Measurements from ENCODE around the gene MYO5C.
A peak's percentile ranks its signal among the peaks of the same experiment; 100 is the strongest.

Gene MYO5C

DNA sequence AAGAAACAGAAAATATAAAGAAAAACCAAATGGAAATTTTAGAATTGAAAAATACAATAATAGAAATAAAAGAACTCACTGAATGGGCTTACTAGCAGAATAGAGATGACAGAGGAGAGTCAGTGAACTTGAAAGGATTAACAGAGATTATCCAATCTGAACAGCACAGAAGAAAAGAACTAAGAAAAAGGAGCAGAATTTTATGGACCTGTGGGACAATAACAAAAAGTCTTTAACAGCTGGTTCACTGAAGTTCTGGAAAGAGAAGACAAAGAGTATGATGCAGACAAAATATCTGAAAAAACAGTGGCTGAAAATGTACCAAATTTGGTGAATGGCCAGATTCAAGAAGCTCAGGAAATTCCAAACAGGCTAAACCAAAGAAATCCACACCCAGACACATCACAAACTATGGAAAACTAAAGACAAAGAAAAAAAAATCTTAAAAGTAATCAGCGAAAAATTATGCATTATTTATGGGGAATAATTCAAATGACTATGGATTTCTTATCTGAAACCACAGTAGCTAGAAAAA is 94.7 kb downstream of the MYO5C start:
- ATAC-seq (replicated peaks; ENCODE audit: extremely low read depth, poor library complexity, severe bottlenecking) = no peak
- no peak for DNase-seq (ENCODE audit: low spot score in 2 of 2)
- H3K4me3 Mint-ChIP-seq = no peak overlapping the region
- H3K27ac Mint-ChIP-seq (ENCODE audit: low read depth) = no peak overlapping the region
- no peaks in the 10 kb centered on the region for H3K27me3 Mint-ChIP-seq
- H3K4me1 Mint-ChIP-seq = no peaks in the 10 kb centered on the region
- H3K9me3 Mint-ChIP-seq = no peaks in the 10 kb centered on the region
- H3K36me3 Mint-ChIP-seq (ENCODE audit: insufficient read depth) = no peaks in the 10 kb centered on the region

GRCh38 chr15:52199271-52199670 is 96.3 kb downstream of the MYO5C start:
- Mint-ChIP-seq H3K9me3 (no peaks in the 10 kb centered on the region), H3K4me3 (no peak overlapping the region), H3K27me3 (no peaks in the 10 kb centered on the region), H3K4me1 (no peaks in the 10 kb centered on the region), H3K27ac (ENCODE audit: low read depth) (no peak overlapping the region), H3K36me3 (ENCODE audit: insufficient read depth) (no peaks in the 10 kb centered on the region)
- ATAC-seq (replicated peaks; ENCODE audit: extremely low read depth, poor library complexity, severe bottlenecking) (no peak), DNase-seq (ENCODE audit: low spot score in 2 of 2) (no peak)

- no peaks in the 10 kb centered on the region for H3K9me3 Mint-ChIP-seq
- DNase-seq (ENCODE audit: low spot score in 2 of 2) = no peak
- no peaks in the 10 kb centered on the region for H3K36me3 Mint-ChIP-seq (ENCODE audit: insufficient read depth)
- no peaks in the 10 kb centered on the region for H3K27me3 Mint-ChIP-seq
- no peaks in the 10 kb centered on the region for H3K4me1 Mint-ChIP-seq
- H3K27ac Mint-ChIP-seq (ENCODE audit: low read depth) = no peak overlapping the region
- no peak overlapping the region for H3K4me3 Mint-ChIP-seq
- ATAC-seq (replicated peaks; ENCODE audit: extremely low read depth, poor library complexity, severe bottlenecking) = no peak
These were observed 98.7 kb downstream of the MYO5C start for GRCh38 chr15:52196891-52197290.

- Mint-ChIP-seq H3K4me3 (no peak overlapping the region), H3K9me3 (no peaks in the 10 kb centered on the region), H3K27ac (ENCODE audit: low read depth) (no peak overlapping the region), H3K27me3 (no peaks in the 10 kb centered on the region), H3K36me3 (ENCODE audit: insufficient read depth) (no peaks in the 10 kb centered on the region), H3K4me1 (no peaks in the 10 kb centered on the region)
- DNase-seq (ENCODE audit: low spot score in 2 of 2) = no peak
- ATAC-seq (replicated peaks; ENCODE audit: extremely low read depth, poor library complexity, severe bottlenecking) = no peak
These were observed 101.8 kb downstream of the MYO5C start for GRCh38 chr15:52193791-52194190.

- ATAC-seq (replicated peaks; ENCODE audit: extremely low read depth, poor library complexity, severe bottlenecking) = no peak
- no peak for DNase-seq (ENCODE audit: low spot score in 2 of 2)
- no peaks in the 10 kb centered on the region for H3K4me1 Mint-ChIP-seq
These were observed 102.3 kb downstream of the MYO5C start for GRCh38 chr15:52193321-52193720.

DNA sequence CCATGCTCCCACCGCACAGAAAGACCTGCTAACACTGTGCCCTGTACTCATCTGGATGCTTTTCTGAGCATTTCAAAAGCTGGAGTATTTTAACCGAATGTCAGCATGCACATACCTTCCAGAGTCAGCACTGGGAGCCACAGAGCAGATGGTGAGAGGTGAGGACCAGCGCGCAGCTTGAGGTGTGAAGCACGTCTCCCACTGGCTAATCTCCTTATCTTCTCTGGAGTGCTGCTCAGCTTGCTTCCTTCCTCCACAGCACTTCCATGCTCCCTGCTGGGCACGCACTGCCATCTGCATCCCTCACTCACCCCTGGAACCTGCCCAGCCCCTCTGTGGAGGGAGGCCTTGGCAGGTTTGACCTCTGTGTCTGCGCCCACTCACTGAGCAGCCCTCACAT is 104.4 kb downstream of the MYO5C start, which contains the start of gene GNB5:
TSS of gene GNB5 (minus strand) at position 186 of the 400 bp plus-strand sequence. CDS start 6,716 bp downstream, outside the sequence.
- no peaks in the 10 kb centered on the region for H3K4me1 Mint-ChIP-seq
- no peaks in the 10 kb centered on the region for H3K27me3 Mint-ChIP-seq
- H3K9me3 Mint-ChIP-seq = no peaks in the 10 kb centered on the region
- no peak for DNase-seq (ENCODE audit: low spot score in 2 of 2)
- no peak within 1 kb of the TSS for H3K27ac Mint-ChIP-seq (ENCODE audit: low read depth)
- ATAC-seq (replicated peaks; ENCODE audit: extremely low read depth, poor library complexity, severe bottlenecking) = no peak
- H3K36me3 Mint-ChIP-seq (ENCODE audit: insufficient read depth) = peaks cover 2% of the 10 kb centered on the region
- no peak within 1 kb of the TSS for H3K4me3 Mint-ChIP-seq

More at GRCh38 chr15:52193321-52193720, 102.3 kb downstream of the MYO5C start:
- no peak overlapping the region for H3K27ac Mint-ChIP-seq (ENCODE audit: low read depth)
- H3K27me3 Mint-ChIP-seq = no peaks in the 10 kb centered on the region
- H3K4me3 Mint-ChIP-seq = no peak overlapping the region
- H3K9me3 Mint-ChIP-seq = no peaks in the 10 kb centered on the region
- H3K36me3 Mint-ChIP-seq (ENCODE audit: insufficient read depth) = no peaks in the 10 kb centered on the region

DNA sequence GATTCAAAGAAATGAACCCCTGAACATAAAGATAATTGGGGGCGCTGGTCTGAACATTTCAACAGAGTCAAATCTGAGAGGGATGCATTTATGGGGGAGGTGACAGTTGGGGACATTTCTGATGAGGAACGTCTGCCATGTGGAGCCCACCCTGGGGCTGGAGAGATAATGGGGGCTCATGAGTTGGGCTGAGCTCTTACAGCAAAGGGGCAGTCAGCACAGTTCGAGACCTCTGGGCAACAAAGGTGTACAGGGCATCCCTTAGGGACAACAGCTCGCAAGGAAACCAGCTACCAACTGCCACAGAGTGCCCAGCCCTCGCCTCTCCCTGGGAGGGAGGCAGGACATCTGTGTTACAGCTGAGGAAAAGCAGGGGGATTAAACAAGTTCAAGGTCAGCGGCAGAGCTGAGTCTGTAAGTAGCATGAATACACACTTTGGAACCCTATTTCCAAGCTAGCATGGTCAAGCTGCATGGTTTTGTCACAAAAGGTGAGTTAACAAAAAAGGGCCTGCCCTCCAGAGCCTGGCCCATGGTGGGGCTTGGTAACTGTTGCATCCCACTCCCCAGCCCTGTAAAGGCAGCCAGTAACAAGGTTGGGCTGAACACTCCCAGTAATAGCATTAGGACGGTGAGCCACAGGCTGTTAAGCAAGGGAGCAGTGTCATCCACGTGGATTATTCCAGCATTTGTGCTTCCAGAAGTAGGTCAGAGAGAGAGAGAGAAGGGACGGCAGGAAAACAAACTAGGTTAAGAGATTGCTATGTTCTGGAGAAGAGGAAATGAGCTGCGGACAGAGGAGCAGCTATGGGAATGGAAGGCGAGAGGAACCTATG is 108.7 kb downstream of the MYO5C start:
- Mint-ChIP-seq H3K36me3 (ENCODE audit: insufficient read depth) (peaks cover 2% of the 10 kb centered on the region), H3K27ac (ENCODE audit: low read depth) (no peak overlapping the region)
- no peak for ATAC-seq (replicated peaks; ENCODE audit: extremely low read depth, poor library complexity, severe bottlenecking)

GRCh38 chr15:52185151-52185561 is 110.4 kb downstream of the MYO5C start:
- H3K9me3 Mint-ChIP-seq = no peaks in the 10 kb centered on the region
- peaks cover 11% of the 10 kb centered on the region for H3K4me1 Mint-ChIP-seq
- no peaks in the 10 kb centered on the region for H3K27me3 Mint-ChIP-seq
- ATAC-seq (replicated peaks; ENCODE audit: extremely low read depth, poor library complexity, severe bottlenecking) (no peak), DNase-seq (ENCODE audit: low spot score in 2 of 2) (no peak)
- H3K27ac Mint-ChIP-seq (ENCODE audit: low read depth) = no peak overlapping the region
- H3K36me3 Mint-ChIP-seq (ENCODE audit: insufficient read depth) = peaks cover 8% of the 10 kb centered on the region
- no peak overlapping the region for H3K4me3 Mint-ChIP-seq

More for the DNA sequence above, 108.7 kb downstream of the MYO5C start:
- DNase-seq (ENCODE audit: low spot score in 2 of 2) = no peak
- no peaks in the 10 kb centered on the region for H3K4me1 Mint-ChIP-seq
- no peak overlapping the region for H3K4me3 Mint-ChIP-seq
- H3K27me3 Mint-ChIP-seq = no peaks in the 10 kb centered on the region
- H3K9me3 Mint-ChIP-seq = no peaks in the 10 kb centered on the region

GRCh38 chr15:52184721-52185120 is 110.9 kb downstream of the MYO5C start:
- Mint-ChIP-seq H3K4me3 (no peak overlapping the region), H3K36me3 (ENCODE audit: insufficient read depth) (peaks cover 11% of the 10 kb centered on the region), H3K9me3 (no peaks in the 10 kb centered on the region), H3K27me3 (no peaks in the 10 kb centered on the region), H3K27ac (ENCODE audit: low read depth) (no peak overlapping the region), H3K4me1 (peaks cover 11% of the 10 kb centered on the region)
- DNase-seq (ENCODE audit: low spot score in 2 of 2) = no peak
- ATAC-seq (replicated peaks; ENCODE audit: extremely low read depth, poor library complexity, severe bottlenecking) = no peak

DNA sequence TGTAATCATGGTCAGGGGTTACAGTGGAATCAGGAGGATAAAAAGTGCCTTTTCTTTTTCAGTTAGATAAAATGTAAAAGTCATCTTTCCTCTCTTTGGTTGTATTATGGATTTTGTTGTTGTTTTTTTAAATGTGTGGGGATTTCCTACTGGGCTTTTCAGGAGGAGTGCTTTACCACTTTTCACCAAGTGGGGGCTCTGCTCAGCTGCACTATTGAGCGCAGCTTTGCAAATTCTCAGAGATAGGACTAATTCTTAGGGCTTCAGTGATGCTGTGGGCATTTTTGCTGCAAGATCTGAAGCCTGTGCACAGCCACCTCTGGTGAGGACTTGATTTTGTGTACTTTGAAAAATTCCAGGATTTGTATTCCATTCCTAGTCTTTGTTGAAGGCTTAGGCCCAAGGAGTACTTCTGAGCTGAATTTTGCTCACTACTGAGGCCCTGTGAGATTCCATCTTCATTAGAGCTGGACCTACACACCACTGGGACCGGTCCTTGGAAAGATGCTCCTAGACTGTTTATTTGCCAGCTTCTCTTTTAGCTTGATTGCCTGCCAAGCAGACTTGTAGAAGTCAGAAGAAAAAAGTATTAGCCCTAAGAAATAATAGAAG is 111.9 kb downstream of the MYO5C start:
- DNase-seq (ENCODE audit: low spot score in 2 of 2) (no peak), ATAC-seq (replicated peaks; ENCODE audit: extremely low read depth, poor library complexity, severe bottlenecking) (no peak)
- Mint-ChIP-seq H3K27me3 (no peaks in the 10 kb centered on the region), H3K27ac (ENCODE audit: low read depth) (peak overlapping the region; percentile 32), H3K4me3 (no peak overlapping the region), H3K9me3 (no peaks in the 10 kb centered on the region), H3K36me3 (ENCODE audit: insufficient read depth) (peaks cover 19% of the 10 kb centered on the region), H3K4me1 (peaks cover 18% of the 10 kb centered on the region)

DNA sequence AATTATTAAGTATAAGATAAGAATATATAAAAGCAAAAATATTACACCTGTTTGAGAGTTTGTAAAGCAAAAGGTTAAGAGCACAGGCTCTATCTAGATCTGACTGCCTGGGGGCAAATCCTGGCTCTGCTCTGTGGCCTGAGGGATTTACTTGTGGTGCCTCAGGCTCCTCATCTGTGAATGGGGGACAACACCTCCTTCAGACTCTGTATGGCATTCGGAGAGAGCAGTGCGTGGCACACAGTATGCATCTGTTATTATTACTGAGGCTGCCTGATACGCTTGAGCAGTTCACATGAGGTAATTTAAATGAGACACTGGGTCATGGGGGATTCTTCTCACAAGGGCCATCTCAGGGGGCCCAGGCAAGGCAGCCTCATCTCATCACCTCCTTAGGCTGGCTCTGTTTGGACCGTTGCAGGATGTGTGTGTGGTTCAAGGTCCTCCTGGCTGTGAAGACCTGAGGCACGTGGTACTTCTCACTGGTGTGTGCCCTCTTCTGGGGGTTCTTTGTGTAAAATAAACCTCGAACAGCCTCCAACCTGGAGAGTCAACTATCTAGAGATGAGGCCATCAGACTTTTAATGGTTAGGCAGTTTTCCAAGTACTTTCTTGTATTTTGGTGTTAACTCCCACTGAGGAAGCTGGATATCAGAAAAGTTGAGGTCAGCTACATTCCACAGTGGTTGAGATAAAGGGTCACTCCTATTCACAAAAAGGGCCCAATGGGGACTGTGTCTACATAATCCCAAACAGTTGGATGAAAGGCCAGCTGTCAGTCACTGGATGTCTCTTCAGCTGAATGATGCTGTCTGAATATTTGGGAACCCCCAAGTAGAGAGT is 113.4 kb downstream of the MYO5C start:
- Mint-ChIP-seq H3K4me1 (peaks cover 31% of the 10 kb centered on the region), H3K9me3 (no peaks in the 10 kb centered on the region), H3K27me3 (no peaks in the 10 kb centered on the region), H3K36me3 (ENCODE audit: insufficient read depth) (peaks cover 25% of the 10 kb centered on the region), H3K27ac (ENCODE audit: low read depth) (peak overlapping the region; percentile 44), H3K4me3 (peak overlapping the region; percentile 25)
- ATAC-seq (replicated peaks; ENCODE audit: extremely low read depth, poor library complexity, severe bottlenecking) = no peak
- no peak for DNase-seq (ENCODE audit: low spot score in 2 of 2)

- no peaks in the 10 kb centered on the region for H3K9me3 Mint-ChIP-seq
These were observed 114.7 kb downstream of the MYO5C start for GRCh38 chr15:52180851-52181450.

More at GRCh38 chr15:52180851-52181450, 114.7 kb downstream of the MYO5C start:
- peak overlapping the region; percentile 91 for H3K4me3 Mint-ChIP-seq
- H3K36me3 Mint-ChIP-seq (ENCODE audit: insufficient read depth) = peaks cover 23% of the 10 kb centered on the region
- DNase-seq (ENCODE audit: low spot score in 2 of 2) (no peak), ATAC-seq (replicated peaks; ENCODE audit: extremely low read depth, poor library complexity, severe bottlenecking) (no peak)
- H3K4me1 Mint-ChIP-seq = peaks cover 40% of the 10 kb centered on the region
- peak overlapping the region; percentile 96 for H3K27ac Mint-ChIP-seq (ENCODE audit: low read depth)
- H3K27me3 Mint-ChIP-seq = no peaks in the 10 kb centered on the region
